HepG2 (cell line): ENCODE data around the gene FKBP14. TPM values are rescaled to one million over a fixed set of nuclear protein-coding genes. Genes with fewer than 3 reads are reported as not detected.

Experiments
- CAMTA2 ChIP-seq: sonication (generic); formaldehyde crosslinking; IDR thresholded peaks from 2 replicates; pipeline ENCODE4 v1.4.0; 2020; ENCODE audit warnings: mild to moderate bottlenecking, missing genetic modification reagents, borderline replicate concordance
- MBNL3 ChIP-seq: fragments of 250-450 bp; sonication (Bioruptor Pico); conservative IDR thresholded peaks from 2 replicates; pipeline ENCODE4 v1.8.0; 2022; ENCODE audit warnings: mild to moderate bottlenecking, inconsistent platforms
- REL ChIP-seq: sonication (generic); formaldehyde crosslinking; conservative IDR thresholded peaks from 2 replicates; pipeline ENCODE4 v1.8.0; 2022; ENCODE audit warnings: mild to moderate bottlenecking, missing genetic modification reagents, moderate library complexity
- SUZ12 ChIP-seq: fragments of 150-350 bp; IDR thresholded peaks from 2 replicates; pipeline ENCODE4 v1.6.1; 2014; ENCODE audit warnings: low read depth, low read length
- ZIK1 ChIP-seq: sonication (generic); formaldehyde crosslinking; IDR thresholded peaks from 2 replicates; pipeline ENCODE4 v1.5.0; 2020; ENCODE audit warnings: mild to moderate bottlenecking, low read depth, missing genetic modification reagents, borderline replicate concordance
- ZNF33B ChIP-seq: sonication (generic); formaldehyde crosslinking; IDR thresholded peaks from 2 replicates; pipeline ENCODE4 v1.5.1; 2020; ENCODE audit warnings: mild to moderate bottlenecking, missing genetic modification reagents
- polyA plus RNA-seq, 8 experiments: library from polyadenylated mRNA; depleted of rRNA in 3 of 8; stranded (reverse) in 7 of 8; unstranded in 1 of 8; fragments of >200 nt; fragmentation: Illumina TruSeq in 4 of 8; extraction: Trizol in 4 of 8; gene quantifications; 2 replicates each; pipeline versions ENCODE4 v1.2.1 to v1.2.3, GENCODE V29; 2011 to 2016; ENCODE audit warnings: low read depth in 4 of 8, missing spikeins in 1 of 8, mixed read lengths in 1 of 8; ENCODE audit not compliant: insufficient read depth in 1 of 8
- total RNA-seq, 5 experiments: library from RNA; depleted of rRNA; stranded (reverse); fragments of >200 nt; fragmentation: Illumina TruSeq; extraction: Trizol; gene quantifications; 2 replicates each; pipeline ENCODE4 v1.2.3, GENCODE V29; 2016; ENCODE audit warnings: low read depth in 1 of 5
- TF ChIP-seq, protein P1 (sequence below): sonication (generic); formaldehyde crosslinking; IDR thresholded peaks from 2 replicates; pipeline ENCODE4 v1.8.0; 2022; ENCODE audit warnings: missing genetic modification reagents, mild to moderate bottlenecking, moderate library complexity, borderline replicate concordance
- TF ChIP-seq, protein P2 (sequence below): sonication (generic); formaldehyde crosslinking; IDR thresholded peaks from 2 replicates; pipeline ENCODE4 v1.4.0; 2020; ENCODE audit warnings: missing genetic modification reagents, mild to moderate bottlenecking, borderline replicate concordance
- TF ChIP-seq, protein P3 (sequence below): sonication (generic); formaldehyde crosslinking; IDR thresholded peaks from 2 replicates; pipeline ENCODE4 v1.9.0; 2021; ENCODE audit warnings: missing genetic modification reagents, borderline replicate concordance
- TF ChIP-seq, protein P4 (sequence below): fragments of 450-650 bp; IDR thresholded peaks from 2 replicates; pipeline ENCODE4 v1.6.1; 2017; ENCODE audit warnings: mild to moderate bottlenecking
- TF ChIP-seq, protein P5 (sequence below): IDR thresholded peaks from 2 replicates; pipeline ENCODE4 v1.6.1; 2016; ENCODE audit warnings: low read depth
- TF ChIP-seq, protein P6 (sequence below): fragments of 450-650 bp; IDR thresholded peaks from 2 replicates; pipeline ENCODE4 v1.6.1; 2017
- TF ChIP-seq, protein P7 (sequence below): sonication (generic); formaldehyde crosslinking; IDR thresholded peaks from 2 replicates; pipeline ENCODE4 v1.9.0; 2021; ENCODE audit warnings: missing genetic modification reagents, mild to moderate bottlenecking, borderline replicate concordance

FKBP14 gene
- total and polyA plus RNA-seq, 2 of the 13 experiments (the other 11 are each of a cell fraction or from before 2014, with no cell fraction given), result 20.0 to 32.3 TPM

DNA sequence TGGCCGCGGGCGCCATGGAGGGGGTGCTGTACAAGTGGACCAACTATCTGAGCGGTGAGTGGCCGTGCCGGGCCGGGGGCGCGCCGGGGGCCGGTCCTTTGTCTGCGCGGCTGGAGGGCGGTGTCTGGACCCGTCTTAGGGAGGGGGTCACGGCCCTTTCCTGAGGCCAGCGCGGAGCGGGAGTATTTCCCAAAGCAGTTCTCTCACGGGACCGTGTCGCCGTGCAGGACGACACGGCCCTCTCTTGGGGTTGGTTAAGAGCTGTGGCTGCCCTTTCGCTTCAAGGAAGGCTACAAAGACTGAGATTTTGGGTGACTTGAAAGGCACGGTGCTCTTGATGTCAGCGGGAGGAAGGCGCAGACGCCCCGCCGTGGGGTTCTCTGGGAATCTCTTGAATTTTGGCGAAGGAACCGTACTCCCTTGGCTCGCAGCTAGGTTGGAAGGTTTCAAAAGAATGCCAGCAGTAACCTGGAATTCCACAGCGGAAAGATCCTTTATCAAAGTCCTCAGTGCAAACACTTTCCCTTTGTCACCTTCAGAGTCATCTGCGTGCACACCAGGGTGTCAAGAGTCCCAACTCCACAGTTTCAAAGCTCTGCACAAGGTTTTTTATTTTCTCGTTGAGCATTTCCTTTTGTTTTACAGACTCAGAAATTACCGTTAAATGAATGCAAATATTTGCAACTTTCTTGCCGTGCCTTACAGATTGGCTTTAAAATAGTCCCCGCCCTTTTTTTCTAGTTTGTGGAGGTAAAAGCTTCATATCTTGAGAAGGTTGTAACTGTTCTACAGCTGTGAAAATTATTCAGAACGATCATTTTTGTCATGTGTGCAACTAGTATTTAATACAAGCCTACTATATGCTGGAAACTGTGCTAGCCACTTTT, 2.5 kb upstream of the FKBP14 start (continued):
- TF ChIP-seq, protein P1, sequence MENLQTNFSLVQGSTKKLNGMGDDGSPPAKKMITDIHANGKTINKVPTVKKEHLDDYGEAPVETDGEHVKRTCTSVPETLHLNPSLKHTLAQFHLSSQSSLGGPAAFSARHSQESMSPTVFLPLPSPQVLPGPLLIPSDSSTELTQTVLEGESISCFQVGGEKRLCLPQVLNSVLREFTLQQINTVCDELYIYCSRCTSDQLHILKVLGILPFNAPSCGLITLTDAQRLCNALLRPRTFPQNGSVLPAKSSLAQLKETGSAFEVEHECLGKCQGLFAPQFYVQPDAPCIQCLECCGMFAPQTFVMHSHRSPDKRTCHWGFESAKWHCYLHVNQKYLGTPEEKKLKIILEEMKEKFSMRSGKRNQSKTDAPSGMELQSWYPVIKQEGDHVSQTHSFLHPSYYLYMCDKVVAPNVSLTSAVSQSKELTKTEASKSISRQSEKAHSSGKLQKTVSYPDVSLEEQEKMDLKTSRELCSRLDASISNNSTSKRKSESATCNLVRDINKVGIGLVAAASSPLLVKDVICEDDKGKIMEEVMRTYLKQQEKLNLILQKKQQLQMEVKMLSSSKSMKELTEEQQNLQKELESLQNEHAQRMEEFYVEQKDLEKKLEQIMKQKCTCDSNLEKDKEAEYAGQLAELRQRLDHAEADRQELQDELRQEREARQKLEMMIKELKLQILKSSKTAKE (CRISPR knock-in tag), result no peak
- TF ChIP-seq, protein P2, sequence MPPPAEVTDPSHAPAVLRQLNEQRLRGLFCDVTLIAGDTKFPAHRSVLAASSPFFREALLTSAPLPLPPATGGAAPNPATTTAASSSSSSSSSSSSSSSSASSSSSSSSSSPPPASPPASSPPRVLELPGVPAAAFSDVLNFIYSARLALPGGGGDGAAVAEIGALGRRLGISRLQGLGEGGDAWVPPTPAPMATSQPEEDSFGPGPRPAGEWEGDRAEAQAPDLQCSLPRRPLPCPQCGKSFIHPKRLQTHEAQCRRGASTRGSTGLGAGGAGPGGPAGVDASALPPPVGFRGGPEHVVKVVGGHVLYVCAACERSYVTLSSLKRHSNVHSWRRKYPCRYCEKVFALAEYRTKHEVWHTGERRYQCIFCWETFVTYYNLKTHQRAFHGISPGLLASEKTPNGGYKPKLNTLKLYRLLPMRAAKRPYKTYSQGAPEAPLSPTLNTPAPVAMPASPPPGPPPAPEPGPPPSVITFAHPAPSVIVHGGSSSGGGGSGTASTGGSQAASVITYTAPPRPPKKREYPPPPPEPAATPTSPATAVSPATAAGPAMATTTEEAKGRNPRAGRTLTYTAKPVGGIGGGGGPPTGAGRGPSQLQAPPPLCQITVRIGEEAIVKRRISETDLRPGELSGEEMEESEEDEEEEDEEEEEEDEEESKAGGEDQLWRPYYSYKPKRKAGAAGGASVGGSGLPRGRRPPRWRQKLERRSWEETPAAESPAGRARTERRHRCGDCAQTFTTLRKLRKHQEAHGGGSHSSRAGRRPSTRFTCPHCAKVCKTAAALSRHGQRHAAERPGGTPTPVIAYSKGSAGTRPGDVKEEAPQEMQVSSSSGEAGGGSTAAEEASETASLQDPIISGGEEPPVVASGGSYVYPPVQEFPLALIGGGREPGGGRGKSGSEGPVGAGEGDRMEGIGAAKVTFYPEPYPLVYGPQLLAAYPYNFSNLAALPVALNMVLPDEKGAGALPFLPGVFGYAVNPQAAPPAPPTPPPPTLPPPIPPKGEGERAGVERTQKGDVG (CRISPR knock-in tag), result no peak
- TF ChIP-seq MBNL3 (CRISPR knock-in tag) (no peak), ZIK1 (CRISPR knock-in tag) (no peak), ZNF33B (CRISPR knock-in tag) (no peak), CAMTA2 (CRISPR knock-in tag) (no peak), REL (CRISPR knock-in tag) (no peak), SUZ12 (no peak)
- TF ChIP-seq, protein P3, sequence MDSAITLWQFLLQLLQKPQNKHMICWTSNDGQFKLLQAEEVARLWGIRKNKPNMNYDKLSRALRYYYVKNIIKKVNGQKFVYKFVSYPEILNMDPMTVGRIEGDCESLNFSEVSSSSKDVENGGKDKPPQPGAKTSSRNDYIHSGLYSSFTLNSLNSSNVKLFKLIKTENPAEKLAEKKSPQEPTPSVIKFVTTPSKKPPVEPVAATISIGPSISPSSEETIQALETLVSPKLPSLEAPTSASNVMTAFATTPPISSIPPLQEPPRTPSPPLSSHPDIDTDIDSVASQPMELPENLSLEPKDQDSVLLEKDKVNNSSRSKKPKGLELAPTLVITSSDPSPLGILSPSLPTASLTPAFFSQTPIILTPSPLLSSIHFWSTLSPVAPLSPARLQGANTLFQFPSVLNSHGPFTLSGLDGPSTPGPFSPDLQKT, result no peak
- TF ChIP-seq, protein P4, sequence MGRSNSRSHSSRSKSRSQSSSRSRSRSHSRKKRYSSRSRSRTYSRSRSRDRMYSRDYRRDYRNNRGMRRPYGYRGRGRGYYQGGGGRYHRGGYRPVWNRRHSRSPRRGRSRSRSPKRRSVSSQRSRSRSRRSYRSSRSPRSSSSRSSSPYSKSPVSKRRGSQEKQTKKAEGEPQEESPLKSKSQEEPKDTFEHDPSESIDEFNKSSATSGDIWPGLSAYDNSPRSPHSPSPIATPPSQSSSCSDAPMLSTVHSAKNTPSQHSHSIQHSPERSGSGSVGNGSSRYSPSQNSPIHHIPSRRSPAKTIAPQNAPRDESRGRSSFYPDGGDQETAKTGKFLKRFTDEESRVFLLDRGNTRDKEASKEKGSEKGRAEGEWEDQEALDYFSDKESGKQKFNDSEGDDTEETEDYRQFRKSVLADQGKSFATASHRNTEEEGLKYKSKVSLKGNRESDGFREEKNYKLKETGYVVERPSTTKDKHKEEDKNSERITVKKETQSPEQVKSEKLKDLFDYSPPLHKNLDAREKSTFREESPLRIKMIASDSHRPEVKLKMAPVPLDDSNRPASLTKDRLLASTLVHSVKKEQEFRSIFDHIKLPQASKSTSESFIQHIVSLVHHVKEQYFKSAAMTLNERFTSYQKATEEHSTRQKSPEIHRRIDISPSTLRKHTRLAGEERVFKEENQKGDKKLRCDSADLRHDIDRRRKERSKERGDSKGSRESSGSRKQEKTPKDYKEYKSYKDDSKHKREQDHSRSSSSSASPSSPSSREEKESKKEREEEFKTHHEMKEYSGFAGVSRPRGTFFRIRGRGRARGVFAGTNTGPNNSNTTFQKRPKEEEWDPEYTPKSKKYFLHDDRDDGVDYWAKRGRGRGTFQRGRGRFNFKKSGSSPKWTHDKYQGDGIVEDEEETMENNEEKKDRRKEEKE, result no peak
- TF ChIP-seq, protein P5, sequence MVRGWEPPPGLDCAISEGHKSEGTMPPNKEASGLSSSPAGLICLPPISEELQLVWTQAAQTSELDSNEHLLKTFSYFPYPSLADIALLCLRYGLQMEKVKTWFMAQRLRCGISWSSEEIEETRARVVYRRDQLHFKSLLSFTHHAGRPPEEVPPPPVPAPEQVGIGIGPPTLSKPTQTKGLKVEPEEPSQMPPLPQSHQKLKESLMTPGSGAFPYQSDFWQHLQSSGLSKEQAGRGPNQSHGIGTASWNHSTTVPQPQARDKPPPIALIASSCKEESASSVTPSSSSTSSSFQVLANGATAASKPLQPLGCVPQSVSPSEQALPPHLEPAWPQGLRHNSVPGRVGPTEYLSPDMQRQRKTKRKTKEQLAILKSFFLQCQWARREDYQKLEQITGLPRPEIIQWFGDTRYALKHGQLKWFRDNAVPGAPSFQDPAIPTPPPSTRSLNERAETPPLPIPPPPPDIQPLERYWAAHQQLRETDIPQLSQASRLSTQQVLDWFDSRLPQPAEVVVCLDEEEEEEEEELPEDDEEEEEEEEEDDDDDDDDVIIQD (CRISPR knock-in tag), result no peak
- TF ChIP-seq, protein P6, sequence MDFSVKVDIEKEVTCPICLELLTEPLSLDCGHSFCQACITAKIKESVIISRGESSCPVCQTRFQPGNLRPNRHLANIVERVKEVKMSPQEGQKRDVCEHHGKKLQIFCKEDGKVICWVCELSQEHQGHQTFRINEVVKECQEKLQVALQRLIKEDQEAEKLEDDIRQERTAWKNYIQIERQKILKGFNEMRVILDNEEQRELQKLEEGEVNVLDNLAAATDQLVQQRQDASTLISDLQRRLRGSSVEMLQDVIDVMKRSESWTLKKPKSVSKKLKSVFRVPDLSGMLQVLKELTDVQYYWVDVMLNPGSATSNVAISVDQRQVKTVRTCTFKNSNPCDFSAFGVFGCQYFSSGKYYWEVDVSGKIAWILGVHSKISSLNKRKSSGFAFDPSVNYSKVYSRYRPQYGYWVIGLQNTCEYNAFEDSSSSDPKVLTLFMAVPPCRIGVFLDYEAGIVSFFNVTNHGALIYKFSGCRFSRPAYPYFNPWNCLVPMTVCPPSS, result no peak
- TF ChIP-seq, protein P7, sequence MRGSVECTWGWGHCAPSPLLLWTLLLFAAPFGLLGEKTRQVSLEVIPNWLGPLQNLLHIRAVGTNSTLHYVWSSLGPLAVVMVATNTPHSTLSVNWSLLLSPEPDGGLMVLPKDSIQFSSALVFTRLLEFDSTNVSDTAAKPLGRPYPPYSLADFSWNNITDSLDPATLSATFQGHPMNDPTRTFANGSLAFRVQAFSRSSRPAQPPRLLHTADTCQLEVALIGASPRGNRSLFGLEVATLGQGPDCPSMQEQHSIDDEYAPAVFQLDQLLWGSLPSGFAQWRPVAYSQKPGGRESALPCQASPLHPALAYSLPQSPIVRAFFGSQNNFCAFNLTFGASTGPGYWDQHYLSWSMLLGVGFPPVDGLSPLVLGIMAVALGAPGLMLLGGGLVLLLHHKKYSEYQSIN (CRISPR knock-in tag), result no peak
